ENCODE results near the gene TBCCD1.
"Not testable (repeated sequence)": the region's sequence is repeated elsewhere in the genome, so short reads cannot be mapped to it uniquely, and the experiment has no call there.

Gene TBCCD1

DNA sequence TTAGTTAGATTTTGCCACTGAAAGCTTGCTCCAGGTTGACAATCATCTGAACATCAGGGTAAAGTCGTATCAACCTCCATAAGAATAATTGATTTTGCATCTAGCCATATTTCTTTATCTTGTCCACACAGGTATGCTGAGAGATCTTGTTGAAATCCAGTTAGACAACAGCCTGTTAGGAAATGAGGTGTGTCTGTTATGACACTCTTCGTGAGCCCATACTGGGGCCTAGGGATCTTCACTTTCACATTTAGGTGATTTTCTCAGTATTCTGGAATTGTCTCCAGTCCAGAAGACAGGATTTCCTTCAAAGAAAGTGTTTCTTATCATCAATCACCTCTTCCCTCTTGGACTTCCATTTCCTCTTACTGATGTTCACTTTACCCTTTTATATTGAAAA, 21.5 kb upstream of the TBCCD1 start:
- no peak overlapping the region for H3K4me3 ChIP-seq (ENCODE audit: low read depth, low read length)
- TF ChIP-seq, protein P1, sequence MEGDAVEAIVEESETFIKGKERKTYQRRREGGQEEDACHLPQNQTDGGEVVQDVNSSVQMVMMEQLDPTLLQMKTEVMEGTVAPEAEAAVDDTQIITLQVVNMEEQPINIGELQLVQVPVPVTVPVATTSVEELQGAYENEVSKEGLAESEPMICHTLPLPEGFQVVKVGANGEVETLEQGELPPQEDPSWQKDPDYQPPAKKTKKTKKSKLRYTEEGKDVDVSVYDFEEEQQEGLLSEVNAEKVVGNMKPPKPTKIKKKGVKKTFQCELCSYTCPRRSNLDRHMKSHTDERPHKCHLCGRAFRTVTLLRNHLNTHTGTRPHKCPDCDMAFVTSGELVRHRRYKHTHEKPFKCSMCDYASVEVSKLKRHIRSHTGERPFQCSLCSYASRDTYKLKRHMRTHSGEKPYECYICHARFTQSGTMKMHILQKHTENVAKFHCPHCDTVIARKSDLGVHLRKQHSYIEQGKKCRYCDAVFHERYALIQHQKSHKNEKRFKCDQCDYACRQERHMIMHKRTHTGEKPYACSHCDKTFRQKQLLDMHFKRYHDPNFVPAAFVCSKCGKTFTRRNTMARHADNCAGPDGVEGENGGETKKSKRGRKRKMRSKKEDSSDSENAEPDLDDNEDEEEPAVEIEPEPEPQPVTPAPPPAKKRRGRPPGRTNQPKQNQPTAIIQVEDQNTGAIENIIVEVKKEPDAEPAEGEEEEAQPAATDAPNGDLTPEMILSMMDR (conservative IDR thresholded peaks at IDR 0.05; ENCODE audit: low read depth, low read length), result no peak
- no peak for DNase-seq (ENCODE audit: low read depth)

DNA sequence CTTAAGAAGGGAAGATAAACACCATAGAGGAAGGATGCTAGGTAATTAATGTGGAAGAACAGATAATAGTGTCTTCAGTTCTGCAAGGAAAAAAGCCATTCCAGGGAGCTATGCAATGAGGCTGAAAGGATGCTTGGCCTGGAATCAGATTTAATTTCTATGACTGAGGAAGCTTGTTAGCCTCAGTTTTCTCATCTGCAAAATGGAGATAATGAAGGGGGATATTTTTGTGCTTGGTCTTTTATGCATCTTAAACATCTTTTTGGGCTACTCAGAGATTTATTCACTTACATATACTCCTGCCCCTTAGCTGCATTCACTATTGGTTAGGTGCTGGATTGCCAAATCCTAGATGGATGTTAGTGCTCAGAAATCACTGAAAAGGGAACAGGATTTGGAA, 20.0 kb upstream of the TBCCD1 start:
- no peak for DNase-seq (ENCODE audit: low read depth)
- no peak overlapping the region for H3K4me3 ChIP-seq (ENCODE audit: low read depth, low read length)
- TF ChIP-seq, protein P1 (conservative IDR thresholded peaks at IDR 0.05; ENCODE audit: low read depth, low read length), result no peak

DNA sequence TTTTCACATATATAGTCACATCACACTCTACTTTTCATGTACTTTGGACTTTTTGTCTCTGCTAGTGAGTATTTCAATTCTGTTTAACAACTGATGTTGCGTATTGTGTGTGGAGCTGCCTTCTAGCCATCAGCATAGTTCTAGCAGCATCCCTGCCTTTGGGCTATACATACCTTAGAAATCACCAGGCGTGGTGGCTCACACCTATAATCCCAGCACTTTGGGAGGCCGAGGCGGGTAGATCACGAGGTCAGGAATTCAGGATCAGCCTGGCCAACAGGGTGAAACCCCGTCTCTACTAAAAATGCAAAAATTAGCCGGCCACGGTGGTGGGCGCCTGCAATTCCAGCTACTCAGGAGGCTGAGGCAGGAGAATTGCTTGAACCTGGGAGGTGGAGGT, 19.1 kb upstream of the TBCCD1 start:
- H3K4me3 ChIP-seq (ENCODE audit: low read depth, low read length); DNase-seq (ENCODE audit: low read depth): not testable (repeated sequence)

DNA sequence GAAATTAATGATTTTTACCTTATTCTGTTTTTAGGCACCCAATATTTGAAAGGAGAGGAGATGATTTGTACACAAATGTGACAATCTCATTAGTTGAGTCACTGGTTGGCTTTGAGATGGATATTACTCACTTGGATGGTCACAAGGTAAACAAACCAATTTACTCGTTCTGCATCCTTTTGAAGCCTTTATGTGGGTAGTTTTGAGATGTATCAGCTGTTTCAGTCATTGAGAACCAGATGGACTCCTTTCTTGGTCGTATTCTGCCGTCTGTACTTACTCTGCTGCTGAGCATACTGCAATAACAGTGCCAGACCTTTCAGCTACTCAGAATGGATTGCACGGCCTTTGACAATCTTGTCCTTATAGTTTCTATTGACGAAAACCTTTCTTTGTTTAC, 16.7 kb upstream of the TBCCD1 start:
- DNase-seq (ENCODE audit: low read depth), result peak; percentile 10
- TF ChIP-seq, protein P1 (conservative IDR thresholded peaks at IDR 0.05; ENCODE audit: low read depth, low read length), result no peak

DNA sequence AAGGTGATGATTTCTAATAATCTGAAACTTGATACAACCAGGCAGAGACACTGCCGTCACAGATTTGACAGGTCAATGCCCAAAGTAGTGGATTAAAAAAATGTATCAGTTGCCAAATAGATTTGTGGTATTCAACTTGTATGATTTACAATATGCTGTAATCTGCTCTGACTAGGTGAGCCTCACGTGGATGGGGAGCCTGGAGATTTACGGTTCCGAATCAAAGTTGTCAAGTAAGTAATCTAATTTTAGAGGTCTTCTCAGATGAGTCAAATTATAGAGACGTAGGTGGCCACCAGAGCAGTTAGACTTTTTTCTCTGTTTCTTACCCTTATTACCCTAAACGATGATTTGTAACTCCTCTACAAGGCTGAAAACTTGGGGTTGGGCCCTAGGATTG, 15.4 kb upstream of the TBCCD1 start:
- H3K4me3 ChIP-seq (ENCODE audit: low read depth, low read length), result no peak overlapping the region
- DNase-seq (ENCODE audit: low read depth), result no peak
- TF ChIP-seq, protein P1 (conservative IDR thresholded peaks at IDR 0.05; ENCODE audit: low read depth, low read length), result no peak

More for the DNA sequence above, 16.7 kb upstream of the TBCCD1 start:
- no peak overlapping the region for H3K4me3 ChIP-seq (ENCODE audit: low read depth, low read length)

DNA sequence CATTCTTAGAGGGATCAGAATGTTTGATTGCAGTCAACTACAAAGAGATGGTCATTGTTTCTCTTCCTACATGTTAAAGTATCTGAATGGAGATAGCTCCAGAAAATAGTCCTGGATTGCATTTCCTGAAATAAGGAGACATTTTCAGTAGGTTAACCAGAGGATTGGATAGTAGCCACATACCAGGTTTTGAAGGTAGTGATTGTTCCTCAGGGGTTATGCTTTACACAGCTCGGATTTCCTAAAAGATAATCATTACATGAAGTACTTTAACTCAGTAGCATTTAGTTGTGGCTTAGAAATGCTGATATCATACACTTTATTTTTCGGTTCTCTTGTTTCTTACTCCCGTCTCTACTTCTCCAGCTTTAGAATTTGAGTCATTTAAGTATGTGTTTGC, 13.6 kb upstream of the TBCCD1 start:
- no peak overlapping the region for H3K4me3 ChIP-seq (ENCODE audit: low read depth, low read length)
- no peak for DNase-seq (ENCODE audit: low read depth)
- TF ChIP-seq, protein P1 (conservative IDR thresholded peaks at IDR 0.05; ENCODE audit: low read depth, low read length), result no peak

DNA sequence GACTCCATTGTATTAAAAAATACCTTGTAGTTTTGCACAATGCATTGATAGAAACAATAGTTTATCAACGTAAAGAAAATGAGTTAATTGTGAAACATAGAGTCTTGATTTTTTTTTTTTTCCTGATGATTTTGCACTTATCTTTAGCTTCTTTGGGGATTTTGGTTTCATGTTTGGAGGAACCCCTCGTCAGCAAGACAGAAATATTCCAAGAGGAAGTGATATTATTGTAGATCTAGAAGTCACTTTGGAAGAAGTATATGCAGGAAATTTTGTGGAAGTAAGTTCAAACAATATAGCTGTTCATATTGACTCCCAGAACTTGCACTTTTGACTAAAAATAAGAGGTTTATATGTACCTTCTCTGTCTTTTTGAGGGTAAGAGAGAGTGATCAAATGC, 10.4 kb upstream of the TBCCD1 start:
- DNase-seq (ENCODE audit: low read depth), result no peak
- no peak overlapping the region for H3K4me3 ChIP-seq (ENCODE audit: low read depth, low read length)
- TF ChIP-seq, protein P1 (conservative IDR thresholded peaks at IDR 0.05; ENCODE audit: low read depth, low read length), result no peak

DNA sequence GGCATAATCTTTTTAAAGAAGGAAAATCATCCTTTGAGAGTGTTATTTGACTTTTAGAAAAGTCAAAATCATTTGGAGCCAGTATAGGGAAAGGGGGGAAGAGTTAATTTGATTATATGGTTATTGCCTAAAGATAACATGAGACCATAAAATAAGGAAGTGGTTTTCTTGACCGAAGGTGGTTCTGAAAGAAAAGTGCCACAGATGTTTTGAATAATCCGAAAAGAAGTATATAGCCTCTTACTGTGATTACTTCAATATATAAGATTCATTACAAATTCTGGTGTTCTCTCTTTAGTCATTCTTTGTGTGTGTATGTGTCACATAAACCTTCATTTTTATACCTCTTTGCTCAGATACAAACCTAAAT, 4.5 kb upstream of the TBCCD1 start:
- H3K4me3 ChIP-seq (ENCODE audit: low read depth, low read length), result no peak overlapping the region
- TF ChIP-seq, protein P1 (conservative IDR thresholded peaks at IDR 0.05; ENCODE audit: low read depth, low read length), result no peak
- no peak for DNase-seq (ENCODE audit: low read depth)
